ENCODE measurements around the gene CHRNB1.

Gene CHRNB1, protein sequence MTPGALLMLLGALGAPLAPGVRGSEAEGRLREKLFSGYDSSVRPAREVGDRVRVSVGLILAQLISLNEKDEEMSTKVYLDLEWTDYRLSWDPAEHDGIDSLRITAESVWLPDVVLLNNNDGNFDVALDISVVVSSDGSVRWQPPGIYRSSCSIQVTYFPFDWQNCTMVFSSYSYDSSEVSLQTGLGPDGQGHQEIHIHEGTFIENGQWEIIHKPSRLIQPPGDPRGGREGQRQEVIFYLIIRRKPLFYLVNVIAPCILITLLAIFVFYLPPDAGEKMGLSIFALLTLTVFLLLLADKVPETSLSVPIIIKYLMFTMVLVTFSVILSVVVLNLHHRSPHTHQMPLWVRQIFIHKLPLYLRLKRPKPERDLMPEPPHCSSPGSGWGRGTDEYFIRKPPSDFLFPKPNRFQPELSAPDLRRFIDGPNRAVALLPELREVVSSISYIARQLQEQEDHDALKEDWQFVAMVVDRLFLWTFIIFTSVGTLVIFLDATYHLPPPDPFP

DNA sequence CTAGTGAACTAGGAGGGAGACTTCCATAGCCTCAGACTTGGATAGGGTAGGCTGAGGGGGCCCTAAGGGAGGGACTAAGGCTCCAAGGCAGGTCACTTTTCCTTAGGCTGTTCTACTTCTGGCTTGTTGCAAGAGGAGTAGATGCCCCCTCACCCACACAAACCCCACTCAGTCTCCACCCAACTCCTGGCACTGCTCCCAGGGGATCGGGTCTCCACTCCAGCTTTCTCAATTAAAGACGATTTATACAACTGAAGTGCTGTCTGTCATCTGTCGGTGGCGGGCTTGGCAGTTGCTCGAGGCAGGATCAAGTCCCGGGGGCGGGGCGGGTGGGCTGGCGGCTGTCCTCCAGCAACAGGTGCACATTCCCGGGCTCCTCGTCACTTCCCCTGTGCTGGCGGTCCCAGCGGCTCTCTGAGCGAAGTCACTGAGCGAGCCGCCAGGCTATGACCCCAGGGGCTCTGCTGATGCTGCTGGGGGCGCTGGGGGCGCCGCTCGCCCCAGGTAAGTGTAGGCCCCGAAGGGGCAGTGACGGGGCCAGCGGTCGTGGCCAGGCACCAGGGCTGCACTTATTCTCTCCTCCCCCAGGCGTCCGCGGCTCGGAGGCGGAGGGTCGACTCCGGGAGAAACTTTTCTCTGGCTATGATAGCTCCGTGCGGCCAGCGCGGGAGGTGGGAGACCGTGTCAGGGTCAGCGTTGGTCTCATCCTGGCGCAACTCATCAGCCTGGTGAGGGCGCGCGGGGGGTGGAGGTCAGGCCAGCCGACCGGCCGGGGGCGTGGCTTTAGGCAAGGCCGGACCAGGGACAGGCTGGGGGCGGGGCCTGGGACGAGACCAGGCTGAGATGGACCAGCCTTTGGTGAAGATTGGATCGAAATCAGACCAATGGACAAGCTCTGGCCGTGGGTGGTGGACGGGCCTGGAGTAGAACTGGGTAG lies at the start of gene CHRNB1:
TSS of gene CHRNB1 (plus strand) at position 380 of the 937 bp plus-strand sequence. CDS start at position 447, 67 bp downstream.
- DNase-seq = peak; percentile 70

DNA sequence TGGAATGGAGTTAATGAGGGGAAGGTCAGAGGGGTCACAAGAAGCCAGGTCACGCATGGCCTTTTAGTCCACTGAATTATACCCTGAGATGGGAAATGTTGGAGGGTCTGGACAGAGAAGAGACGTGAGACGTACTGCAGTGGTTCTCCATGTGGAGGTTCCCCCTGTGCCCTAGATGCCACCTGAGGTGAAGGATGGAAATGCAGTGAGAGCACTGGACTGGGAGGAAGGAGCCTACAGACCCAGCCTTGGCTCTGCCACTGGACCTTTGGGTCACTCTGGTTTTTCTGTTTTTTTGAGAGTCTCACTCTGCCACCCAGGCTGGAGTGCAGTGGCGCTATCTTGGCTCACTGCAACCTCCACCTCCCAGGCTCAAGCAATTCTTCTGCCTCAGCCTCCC lies 48.7 kb upstream of the CHRNB1 start:
- DNase-seq = peak; percentile 18

DNA sequence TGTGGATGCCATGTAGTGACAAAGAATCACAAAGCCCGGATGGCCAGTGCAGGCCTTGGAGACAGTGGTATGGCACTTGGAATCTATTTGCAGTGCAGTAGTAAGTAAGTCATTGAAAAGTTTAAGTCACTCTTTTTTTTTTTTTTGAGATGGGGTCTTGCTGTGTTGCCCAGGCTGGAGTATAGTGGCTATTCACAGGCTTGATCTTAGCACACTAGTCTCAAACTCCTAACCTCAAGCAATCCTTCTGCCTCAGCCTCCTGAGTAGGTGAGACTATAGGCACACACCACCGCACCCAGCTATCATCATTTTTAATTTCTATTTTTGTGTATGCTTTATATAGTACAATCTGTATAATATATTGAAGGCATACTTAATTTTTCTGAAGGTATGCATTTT lies 46.2 kb upstream of the CHRNB1 start:
- peak; percentile 7 for DNase-seq

DNA sequence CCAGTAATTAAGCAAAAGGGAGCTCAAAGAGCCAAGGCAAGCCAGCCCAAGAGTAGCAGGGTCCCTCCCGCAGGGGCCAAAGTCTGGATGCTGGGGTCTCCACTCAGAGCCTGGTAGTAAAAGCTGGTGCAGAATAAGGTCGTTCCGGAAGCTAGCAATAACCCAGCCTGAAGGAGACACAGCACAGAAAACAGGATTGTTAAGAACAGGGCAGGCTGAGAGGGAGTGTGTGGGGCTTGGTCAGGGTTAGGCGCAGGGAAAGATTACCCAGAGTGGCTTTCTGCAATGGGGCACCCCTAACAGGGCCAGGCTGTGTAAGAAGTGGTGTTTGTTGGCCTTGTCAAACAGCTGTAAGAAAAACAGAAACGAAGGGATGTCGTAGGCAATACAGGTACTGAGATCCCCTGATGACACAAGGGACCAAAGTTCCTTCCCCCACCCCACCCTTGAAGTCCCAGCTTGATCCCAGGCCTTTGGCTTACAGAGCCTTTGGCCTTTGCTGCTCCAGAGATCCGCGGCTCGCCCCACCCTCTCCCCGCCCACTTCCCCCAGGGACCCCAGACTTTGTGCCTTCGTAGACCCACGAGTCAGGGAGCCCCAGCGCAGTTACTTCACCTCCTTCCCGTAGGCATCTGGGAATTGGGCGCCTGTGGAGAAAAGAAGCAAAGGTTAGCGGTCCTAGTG lies 41.7 kb upstream of the CHRNB1 start:
- no peak for DNase-seq

DNA sequence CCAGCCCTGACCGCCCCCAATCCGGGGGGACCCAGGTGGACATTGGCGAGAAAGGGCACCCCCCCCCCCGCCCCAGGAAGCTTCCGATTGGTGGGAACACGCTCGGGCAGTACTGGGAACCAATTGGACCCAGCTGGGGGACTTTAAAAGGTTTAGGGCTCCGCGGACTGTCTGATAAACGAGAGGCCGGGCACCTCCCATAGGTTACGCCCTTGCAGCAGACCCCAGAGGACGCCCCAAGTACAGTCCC lies 41.2 kb upstream of the CHRNB1 start:
- no peak for DNase-seq

DNA sequence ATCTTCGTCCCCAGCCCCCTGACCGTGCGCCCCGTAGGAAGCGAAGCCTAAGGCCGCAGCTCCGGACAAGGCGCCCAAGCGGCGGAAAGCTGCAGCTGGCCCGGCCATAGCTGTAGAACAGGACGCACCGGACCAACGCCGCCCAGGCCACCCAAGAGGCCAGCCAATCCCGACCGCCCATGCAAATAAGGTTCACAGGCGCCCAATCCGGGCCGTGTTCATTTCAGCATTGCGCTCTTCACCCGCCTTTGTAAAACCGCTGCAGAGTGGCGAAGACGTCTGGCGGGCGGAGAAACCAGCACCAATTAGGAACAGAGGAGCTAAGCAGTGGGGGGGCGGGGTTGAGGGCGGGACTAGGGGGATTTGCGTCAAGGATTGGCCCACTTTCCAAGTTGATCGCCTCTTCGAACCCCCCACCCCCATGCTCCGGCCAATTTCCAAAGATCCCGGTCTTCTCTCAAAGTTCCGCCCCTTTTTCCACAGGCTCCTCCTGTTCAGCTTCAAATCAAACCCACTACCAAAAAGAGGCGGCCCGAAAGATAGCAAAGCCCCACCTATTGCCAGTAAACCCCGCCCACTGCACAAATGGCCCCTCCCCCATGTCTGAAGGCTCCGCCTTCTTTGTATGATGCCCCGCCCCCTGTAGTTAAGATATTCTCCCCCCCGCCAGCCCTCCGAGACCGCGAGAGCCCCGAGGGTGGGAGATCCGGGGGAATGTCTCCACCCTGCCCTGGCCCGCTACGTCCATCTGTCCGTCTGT lies 40.7 kb upstream of the CHRNB1 start, which contains the start of gene TMEM256:
TSS of gene TMEM256 (minus strand) at position 121 of the 760 bp plus-strand sequence. CDS start at position 108, 13 bp downstream.
- DNase-seq = peak; percentile 100

DNA sequence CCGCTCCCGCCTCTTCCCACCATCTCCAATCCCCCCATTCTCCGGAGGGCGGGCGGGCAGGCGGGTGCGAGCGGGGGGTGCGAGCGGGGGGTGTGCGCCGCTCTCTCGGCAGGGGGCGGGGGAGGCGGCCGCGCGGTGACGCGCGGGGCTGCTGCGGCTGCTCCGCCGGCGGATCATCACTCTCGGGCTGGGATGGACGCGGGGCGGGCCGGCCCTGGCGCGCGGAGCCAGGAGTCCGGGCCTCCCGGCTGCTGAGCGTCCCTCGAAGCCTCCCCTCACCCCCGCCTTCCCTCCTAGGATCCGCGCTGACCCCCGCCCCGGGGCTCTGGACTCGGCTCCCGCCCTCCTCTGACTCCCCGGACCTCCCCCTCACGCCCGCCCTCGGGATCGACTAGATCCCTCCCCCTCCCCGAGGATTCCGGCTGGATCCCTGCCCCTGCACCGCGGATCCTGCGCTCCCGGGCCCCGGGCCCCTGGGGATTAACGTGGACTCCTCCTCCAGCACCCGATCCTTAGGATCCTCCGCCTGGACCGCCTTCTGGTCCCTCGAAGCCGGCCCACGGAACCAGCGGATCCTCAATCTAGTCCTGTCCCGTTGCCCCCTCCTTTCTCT lies 40.0 kb upstream of the CHRNB1 start:
- peak; percentile 76 for DNase-seq

DNA sequence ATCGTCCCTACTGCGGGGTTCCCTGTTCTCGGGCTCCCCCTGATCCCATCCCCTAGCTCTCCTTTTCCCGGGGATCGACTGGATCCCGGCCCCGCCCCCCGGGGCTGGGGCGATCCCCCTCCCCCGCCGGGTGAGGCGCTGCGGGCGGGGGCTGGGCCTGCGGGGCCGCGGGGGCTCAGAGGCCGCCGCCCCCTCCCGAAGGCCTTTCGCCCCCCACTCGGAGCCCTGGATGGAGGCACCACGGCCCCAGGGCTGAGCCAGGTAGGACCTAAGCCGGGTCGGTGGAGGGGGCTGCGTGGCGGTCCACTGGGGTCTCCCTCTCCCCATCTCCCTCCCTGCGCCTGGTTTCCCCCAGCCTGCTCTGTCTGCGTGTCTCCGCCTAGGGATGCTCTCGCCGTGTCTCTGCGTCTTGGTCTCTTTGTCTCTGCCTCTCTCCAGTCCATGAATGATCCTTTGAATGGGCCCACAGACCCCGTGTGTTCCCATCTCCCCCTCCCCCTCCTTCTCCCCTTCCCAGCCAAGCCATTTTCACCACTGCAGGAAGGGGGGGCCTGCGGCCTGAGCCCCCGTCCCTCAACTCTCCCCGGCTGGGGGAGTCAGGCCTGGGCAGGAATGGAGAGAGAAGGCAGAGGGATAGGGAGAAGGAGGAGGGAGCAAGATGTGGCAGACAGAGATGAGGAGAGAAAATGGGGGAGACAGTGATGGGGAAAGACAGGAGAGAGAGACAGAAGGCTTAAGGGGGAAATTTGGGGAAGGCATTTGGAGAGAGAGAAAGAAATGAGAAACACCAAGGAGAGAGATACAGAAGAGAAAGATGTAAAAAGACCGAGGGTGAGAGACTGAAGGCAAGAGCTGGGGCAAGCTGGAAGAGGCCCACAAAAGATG lies 39.3 kb upstream of the CHRNB1 start:
- peak; percentile 54 for DNase-seq

DNA sequence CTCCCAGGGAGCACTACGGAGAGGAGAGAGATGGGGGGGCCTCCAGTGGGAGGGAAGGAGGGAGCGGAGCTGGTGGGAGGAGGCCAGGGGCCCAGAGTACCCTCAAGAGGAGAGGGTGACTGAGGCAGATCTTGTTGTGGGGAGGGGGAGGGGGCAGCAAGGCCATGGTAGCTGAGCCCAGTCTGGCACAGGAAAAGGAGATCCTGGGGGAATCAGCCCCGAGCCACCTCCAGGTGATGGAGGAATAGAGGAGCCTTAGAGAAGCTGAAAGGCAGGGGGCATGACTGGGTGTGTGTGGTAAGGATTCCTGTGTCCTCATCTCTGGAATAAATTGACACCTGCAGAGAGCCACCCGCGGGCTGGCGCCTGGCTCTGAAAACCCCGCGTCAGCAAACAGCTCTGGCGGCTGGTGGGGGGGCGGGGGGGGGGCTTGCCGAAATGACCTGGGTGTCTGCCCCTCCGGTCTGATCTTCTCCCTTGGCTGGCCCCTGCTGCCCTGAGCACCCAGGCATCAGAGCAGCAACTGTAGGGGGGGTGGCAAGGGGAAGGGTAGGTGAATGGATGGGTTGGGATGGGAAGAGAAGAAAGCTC lies 38.5 kb upstream of the CHRNB1 start:
- DNase-seq = no peak

DNA sequence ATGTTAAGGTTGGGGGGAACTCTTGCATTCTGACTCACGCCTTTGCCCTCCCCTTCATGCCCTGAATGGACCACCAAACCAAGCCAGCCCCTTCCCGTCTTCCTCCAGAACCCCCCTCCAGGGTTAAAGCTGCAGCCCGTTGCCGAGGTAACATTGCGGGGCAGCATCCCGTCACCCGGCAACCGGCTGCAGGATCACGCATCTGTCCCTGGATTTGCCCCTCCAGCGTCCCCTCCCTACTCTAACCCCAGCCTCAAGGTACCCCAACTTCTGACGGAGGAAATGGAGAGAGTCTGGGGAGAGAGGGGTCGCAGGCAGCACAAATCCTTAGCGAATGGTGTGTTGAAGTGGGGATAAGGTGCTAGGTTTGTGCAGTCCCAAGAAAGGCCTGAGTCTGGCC lies 37.8 kb upstream of the CHRNB1 start:
- DNase-seq = no peak

DNA sequence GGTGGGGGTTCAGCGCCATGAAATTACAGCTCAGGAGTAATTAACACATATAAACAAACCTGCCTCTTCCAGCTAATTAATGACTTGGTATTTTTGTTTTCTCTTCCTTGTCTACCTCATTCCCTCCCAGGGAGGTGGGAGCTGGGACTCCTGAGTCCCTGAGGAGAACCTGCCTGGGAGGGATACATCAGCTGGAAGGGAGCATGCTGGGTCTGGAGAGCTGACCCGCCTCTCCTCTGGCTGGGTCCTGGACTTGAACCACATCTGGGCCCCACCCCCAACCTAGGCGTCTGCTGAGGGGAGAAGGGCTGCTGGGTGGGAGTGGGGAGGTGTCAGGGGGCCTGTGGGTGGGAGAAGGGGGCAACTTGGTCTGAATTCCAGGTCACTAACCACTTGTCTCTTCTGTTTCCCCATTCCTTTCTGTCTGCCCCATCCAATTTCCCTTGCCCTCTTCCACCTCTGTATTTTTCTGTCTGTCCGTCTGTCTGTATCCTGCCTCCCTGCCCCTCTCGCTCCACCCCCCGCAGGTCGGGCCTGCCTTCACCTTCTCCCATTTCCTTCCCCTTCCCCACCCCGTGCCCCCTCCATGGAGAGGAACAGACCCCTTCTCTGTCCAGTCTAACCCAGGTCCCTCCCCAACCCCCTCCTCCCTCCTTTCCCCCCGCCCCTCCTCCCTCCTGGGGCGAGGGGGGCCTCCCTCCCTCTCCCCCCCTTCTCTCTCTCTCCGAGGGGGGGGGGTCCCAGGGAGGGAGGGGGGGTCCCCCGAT lies 37.2 kb upstream of the CHRNB1 start, which contains the start of gene NLGN2:
TSS of gene NLGN2 (plus strand) at position 361 of the 767 bp plus-strand sequence. CDS start 411 bp downstream, outside the sequence.
- DNase-seq = no peak

DNA sequence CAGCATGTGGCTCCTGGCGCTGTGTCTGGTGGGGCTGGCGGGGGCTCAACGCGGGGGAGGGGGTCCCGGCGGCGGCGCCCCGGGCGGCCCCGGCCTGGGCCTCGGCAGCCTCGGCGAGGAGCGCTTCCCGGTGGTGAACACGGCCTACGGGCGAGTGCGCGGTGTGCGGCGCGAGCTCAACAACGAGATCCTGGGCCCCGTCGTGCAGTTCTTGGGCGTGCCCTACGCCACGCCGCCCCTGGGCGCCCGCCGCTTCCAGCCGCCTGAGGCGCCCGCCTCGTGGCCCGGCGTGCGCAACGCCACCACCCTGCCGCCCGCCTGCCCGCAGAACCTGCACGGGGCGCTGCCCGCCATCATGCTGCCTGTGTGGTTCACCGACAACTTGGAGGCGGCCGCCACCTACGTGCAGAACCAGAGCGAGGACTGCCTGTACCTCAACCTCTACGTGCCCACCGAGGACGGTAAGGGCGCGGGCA lies 36.6 kb upstream of the CHRNB1 start:
- no peak for DNase-seq

DNA sequence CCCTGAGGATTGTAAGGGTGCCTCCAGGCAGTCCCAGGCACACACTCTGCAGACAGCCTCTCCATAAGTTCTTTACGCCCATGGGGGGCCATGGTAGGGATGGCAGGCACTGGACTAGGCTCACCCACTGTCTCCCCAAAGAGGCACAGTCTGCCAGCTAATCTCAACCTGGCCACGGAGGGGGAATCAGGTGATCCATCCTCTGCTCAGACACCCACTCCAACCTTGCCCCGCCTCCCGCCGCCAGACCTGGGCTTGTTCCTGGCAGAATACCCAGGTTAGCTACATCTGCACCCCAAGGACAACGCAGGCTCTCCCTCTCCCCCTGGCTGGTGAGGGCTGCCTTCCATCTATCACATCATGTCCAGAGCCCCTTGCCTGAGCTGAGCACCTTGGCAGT lies 36.0 kb upstream of the CHRNB1 start:
- no peak for DNase-seq

DNA sequence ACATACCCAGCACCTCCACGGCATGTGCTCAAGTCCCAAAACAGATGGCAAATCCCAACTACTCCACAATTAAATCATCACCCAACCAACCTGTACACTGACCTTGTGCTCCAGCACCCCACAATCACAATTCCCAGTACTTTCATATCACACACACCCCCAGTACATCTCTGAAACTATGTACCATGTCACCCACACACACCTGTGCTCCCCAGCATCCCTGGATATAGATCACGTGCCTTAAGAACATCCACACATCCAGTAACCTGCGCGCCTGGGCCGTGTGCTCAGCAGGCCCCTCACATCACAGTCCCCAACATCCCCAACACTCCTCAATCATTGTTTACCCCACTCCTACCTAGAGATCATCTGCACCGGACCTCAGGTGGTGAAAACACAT lies 35.1 kb upstream of the CHRNB1 start:
- DNase-seq = no peak

DNA sequence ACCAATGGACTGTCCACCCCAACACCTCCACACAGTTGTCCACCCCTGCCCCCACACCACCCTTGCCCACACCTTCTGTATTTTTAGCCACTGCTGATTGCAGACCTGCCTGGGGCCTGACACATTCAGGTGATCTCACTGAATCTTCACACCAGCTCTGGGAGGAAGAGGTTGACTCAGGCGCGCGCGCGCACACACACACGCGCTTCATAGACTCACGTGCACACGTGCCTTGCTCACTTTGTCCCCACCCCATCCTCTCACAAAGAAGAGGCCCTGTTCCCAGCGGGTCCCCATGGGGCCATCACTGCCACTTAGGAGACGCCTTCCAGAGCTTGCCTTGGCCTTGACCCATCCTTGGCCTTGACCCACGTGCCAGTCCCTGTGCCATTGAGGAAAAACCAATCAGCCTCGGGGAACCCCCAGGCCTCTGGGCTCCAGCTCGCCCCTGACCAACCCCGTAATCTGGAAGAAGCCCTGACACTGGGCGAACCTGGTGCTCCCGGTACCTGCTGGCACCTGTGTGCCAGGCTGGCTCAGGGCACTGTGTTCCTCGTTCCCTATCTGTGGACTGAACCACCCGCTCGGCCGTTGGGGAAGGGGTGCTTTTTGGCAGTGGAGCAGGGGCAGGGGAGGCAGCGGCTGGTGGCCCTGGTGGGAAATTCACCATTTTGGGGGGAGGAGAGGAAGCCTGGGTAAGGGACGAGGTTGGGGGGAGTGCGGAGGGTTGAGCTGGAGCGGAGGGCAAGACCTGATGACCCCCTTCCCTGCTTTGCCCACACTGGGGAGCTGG lies 34.0 kb upstream of the CHRNB1 start:
- DNase-seq = no peak

DNA sequence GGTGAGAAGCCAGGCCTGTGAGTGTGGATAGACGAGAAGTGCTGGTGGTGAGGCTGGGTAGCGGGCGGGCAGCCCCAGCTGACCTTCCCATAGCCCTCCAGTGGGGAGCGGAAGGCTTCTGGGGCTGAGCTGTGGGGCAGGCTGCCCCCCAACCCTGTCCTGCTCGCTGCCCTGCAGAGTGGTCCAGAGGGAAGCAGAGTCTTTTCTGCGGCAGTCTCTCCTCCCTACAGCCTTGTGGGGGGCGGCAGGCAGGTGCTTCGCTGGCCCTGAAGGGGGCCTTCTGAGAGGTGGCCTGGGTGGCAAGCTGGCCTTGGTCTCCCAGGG lies 33.5 kb upstream of the CHRNB1 start:
- no peak for DNase-seq

DNA sequence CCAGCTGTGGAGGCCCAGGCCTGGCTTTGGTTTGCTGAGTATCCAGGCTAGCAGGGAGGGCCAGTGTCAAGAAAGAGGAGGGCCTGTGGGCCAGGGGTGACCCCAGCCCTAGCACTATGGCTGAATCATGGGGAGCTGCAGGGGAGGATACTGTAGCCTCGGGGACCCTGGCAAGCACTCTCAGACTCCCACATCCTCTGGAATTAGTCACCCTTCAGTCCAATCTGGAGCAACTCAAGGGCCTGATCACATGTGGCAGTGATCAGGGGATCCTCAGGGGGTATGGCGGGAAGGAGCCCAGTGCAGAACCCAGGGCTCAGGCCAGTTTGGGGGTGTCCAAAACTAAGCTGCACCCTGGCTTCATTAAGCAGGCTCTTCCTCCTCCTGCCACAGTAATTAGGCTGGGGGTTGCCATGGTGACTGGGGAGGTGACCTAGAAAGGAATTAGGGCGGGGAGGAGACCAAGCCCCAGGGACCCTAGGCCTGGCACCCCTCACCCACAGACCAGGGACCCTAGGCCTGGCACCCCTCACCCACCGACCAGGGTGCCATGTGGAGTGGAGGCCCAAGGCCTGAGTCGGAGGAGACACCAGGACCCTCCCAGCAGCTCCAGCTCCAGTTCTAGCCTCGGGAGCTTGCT lies 31.4 kb upstream of the CHRNB1 start:
- no peak for DNase-seq

DNA sequence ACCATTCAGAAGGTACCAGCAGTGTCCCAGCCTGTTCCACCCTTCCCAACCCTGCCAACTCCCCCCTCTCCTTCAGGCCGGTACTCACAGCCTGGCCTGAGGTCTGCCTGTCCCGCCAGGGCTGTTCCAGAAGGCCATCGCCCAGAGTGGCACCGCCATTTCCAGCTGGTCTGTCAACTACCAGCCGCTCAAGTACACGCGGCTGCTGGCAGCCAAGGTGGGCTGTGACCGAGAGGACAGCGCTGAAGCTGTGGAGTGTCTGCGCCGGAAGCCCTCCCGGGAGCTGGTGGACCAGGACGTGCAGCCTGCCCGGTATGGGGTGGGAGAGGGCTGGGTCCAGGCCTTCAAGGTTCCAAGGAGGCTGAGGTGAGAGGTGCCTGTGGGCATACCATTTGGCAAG lies 30.0 kb upstream of the CHRNB1 start:
- no peak for DNase-seq

Data from left hindlimb (tissue), 1 donor.